SJCRH30 (cell line): ENCODE data around the gene GRIN3A. TPM values are rescaled to one million over a fixed set of nuclear protein-coding genes. Genes with fewer than 3 reads are reported as not detected.

Source experiments
- DNase-seq, 2 experiments: peaks; one replicate each; pipeline ENCODE4 v3.0.0-alpha.2; 2015 to 2020
- H3K27ac ChIP-seq: fragments of 250-450 bp; sonication (Bioruptor Pico); 2 replicates; pipeline ENCODE4 v1.5.1; 2020; ENCODE audit warnings: mild to moderate bottlenecking, moderate library complexity
- H3K27me3 ChIP-seq: fragments of 250-450 bp; sonication (Bioruptor Pico); 2 replicates; pipeline ENCODE4 v1.5.1; 2020; ENCODE audit warnings: mild to moderate bottlenecking, moderate library complexity
- H3K36me3 ChIP-seq: fragments of 250-450 bp; sonication (Bioruptor Pico); 2 replicates; pipeline ENCODE4 v1.5.1; 2020; ENCODE audit warnings: mild to moderate bottlenecking, moderate library complexity
- H3K4me1 ChIP-seq: fragments of 250-450 bp; sonication (Bioruptor Pico); 2 replicates; pipeline ENCODE4 v1.5.1; 2020; ENCODE audit warnings: mild to moderate bottlenecking, moderate library complexity
- H3K4me3 ChIP-seq: fragments of 250-450 bp; sonication (Bioruptor Pico); 2 replicates; pipeline ENCODE4 v1.5.1; 2020; ENCODE audit warnings: mild to moderate bottlenecking, moderate library complexity
- H3K9me3 ChIP-seq: fragments of 250-450 bp; sonication (Bioruptor Pico); replicated peaks from 2 replicates; pipeline ENCODE4 v1.5.1; 2020; ENCODE audit warnings: mild to moderate bottlenecking, moderate library complexity
- total RNA-seq: library from RNA; depleted of rRNA; stranded (reverse); fragments of >200 nt; shearing (Covaris generic); gene quantifications from 2 replicates; pipeline ENCODE4 v1.2.3, GENCODE V29; 2014

Gene GRIN3A
- total RNA-seq, 1 experiment from 2014 or later, result not detected

- no peak for DNase-seq
- no peaks in the 10 kb centered on the region for H3K9me3 ChIP-seq
- H3K4me3 ChIP-seq, result no peak overlapping the region
- no peaks in the 10 kb centered on the region for H3K4me1 ChIP-seq
- no peak overlapping the region for H3K27ac ChIP-seq
- no peaks in the 10 kb centered on the region for H3K36me3 ChIP-seq
- H3K27me3 ChIP-seq, result no peaks in the 10 kb centered on the region; the same call in 1 of the 2 replicates
Observed at GRCh38 chr9:101675341-101675740, 63.1 kb downstream of the GRIN3A start.

GRCh38 chr9:101674165-101674564 lies 64.3 kb downstream of the GRIN3A start:
- H3K9me3 ChIP-seq, result no peaks in the 10 kb centered on the region
- H3K27ac ChIP-seq, result no peak overlapping the region
- no peak overlapping the region for H3K4me3 ChIP-seq
- no peak for DNase-seq
- H3K27me3 ChIP-seq, result no peaks in the 10 kb centered on the region
- no peaks in the 10 kb centered on the region for H3K4me1 ChIP-seq
- no peaks in the 10 kb centered on the region for H3K36me3 ChIP-seq

GRCh38 chr9:101673642-101674041 lies 64.8 kb downstream of the GRIN3A start:
- Histone ChIP-seq H3K27me3 (no peaks in the 10 kb centered on the region), H3K9me3 (no peaks in the 10 kb centered on the region), H3K27ac (no peak overlapping the region), H3K4me3 (no peak overlapping the region), H3K36me3 (no peaks in the 10 kb centered on the region), H3K4me1 (no peaks in the 10 kb centered on the region)
- DNase-seq, result no peak

- Histone ChIP-seq H3K36me3 (no peaks in the 10 kb centered on the region), H3K27ac (no peak overlapping the region), H3K27me3 (no peaks in the 10 kb centered on the region), H3K4me3 (no peak overlapping the region), H3K4me1 (no peaks in the 10 kb centered on the region), H3K9me3 (no peaks in the 10 kb centered on the region)
- no peak for DNase-seq
Observed at GRCh38 chr9:101671567-101671966, 66.9 kb downstream of the GRIN3A start.

- Histone ChIP-seq H3K4me3 (no peak overlapping the region), H3K9me3 (no peaks in the 10 kb centered on the region), H3K27ac (no peak overlapping the region), H3K36me3 (no peaks in the 10 kb centered on the region), H3K27me3 (no peaks in the 10 kb centered on the region), H3K4me1 (no peaks in the 10 kb centered on the region)
- no peak for DNase-seq
Observed at GRCh38 chr9:101668421-101668820, 70.0 kb downstream of the GRIN3A start.

- Histone ChIP-seq H3K36me3 (no peaks in the 10 kb centered on the region), H3K4me1 (no peaks in the 10 kb centered on the region), H3K27me3 (no peaks in the 10 kb centered on the region; the same call in 1 of the 2 replicates), H3K4me3 (no peak overlapping the region), H3K27ac (no peak overlapping the region), H3K9me3 (no peaks in the 10 kb centered on the region)
- DNase-seq, result no peak
Observed at GRCh38 chr9:101664453-101664852, 74.0 kb downstream of the GRIN3A start.

- no peaks in the 10 kb centered on the region for H3K9me3 ChIP-seq
- H3K36me3 ChIP-seq, result no peaks in the 10 kb centered on the region
- no peak for DNase-seq
Observed at GRCh38 chr9:101652601-101653175, 85.8 kb downstream of the GRIN3A start.

GRCh38 chr9:101650142-101650541 lies 88.3 kb downstream of the GRIN3A start:
- Histone ChIP-seq H3K36me3 (no peaks in the 10 kb centered on the region), H3K4me1 (no peaks in the 10 kb centered on the region), H3K4me3 (no peak overlapping the region)

More at GRCh38 chr9:101652601-101653175, 85.8 kb downstream of the GRIN3A start:
- Histone ChIP-seq H3K4me1 (no peaks in the 10 kb centered on the region), H3K27ac (no peak overlapping the region), H3K4me3 (no peak overlapping the region), H3K27me3 (no peaks in the 10 kb centered on the region)

GRCh38 chr9:101648493-101648892 lies 90.0 kb downstream of the GRIN3A start:
- Histone ChIP-seq H3K9me3 (no peaks in the 10 kb centered on the region), H3K36me3 (no peaks in the 10 kb centered on the region), H3K27me3 (no peaks in the 10 kb centered on the region), H3K27ac (no peak overlapping the region), H3K4me1 (no peaks in the 10 kb centered on the region), H3K4me3 (no peak overlapping the region)
- DNase-seq, result no peak

More at GRCh38 chr9:101650142-101650541, 88.3 kb downstream of the GRIN3A start:
- Histone ChIP-seq H3K27me3 (no peaks in the 10 kb centered on the region), H3K9me3 (no peaks in the 10 kb centered on the region), H3K27ac (no peak overlapping the region)
- no peak for DNase-seq

- Histone ChIP-seq H3K36me3 (no peaks in the 10 kb centered on the region), H3K4me1 (no peaks in the 10 kb centered on the region), H3K9me3 (no peaks in the 10 kb centered on the region), H3K27ac (no peak overlapping the region), H3K27me3 (peaks cover 5% of the 10 kb centered on the region; the same call in 1 of the 2 replicates), H3K4me3 (no peak overlapping the region)
- no peak for DNase-seq
Observed at GRCh38 chr9:101639785-101640665, 98.4 kb downstream of the GRIN3A start.

GRCh38 chr9:101639311-101639710 lies 99.1 kb downstream of the GRIN3A start:
- Histone ChIP-seq H3K9me3 (no peaks in the 10 kb centered on the region), H3K36me3 (no peaks in the 10 kb centered on the region), H3K4me1 (no peaks in the 10 kb centered on the region), H3K27me3 (peaks cover 5% of the 10 kb centered on the region; the same call in 1 of the 2 replicates), H3K27ac (no peak overlapping the region), H3K4me3 (no peak overlapping the region)
- no peak for DNase-seq

GRCh38 chr9:101636247-101636646 lies 102.2 kb downstream of the GRIN3A start:
- H3K9me3 ChIP-seq, result no peaks in the 10 kb centered on the region
- H3K27ac ChIP-seq, result no peak overlapping the region
- no peak for DNase-seq
- H3K4me3 ChIP-seq, result no peak overlapping the region
- H3K27me3 ChIP-seq, result peaks cover 5% of the 10 kb centered on the region; the same call in 1 of the 2 replicates
- no peaks in the 10 kb centered on the region for H3K4me1 ChIP-seq
- H3K36me3 ChIP-seq, result no peaks in the 10 kb centered on the region

GRCh38 chr9:101635473-101635872 lies 103.0 kb downstream of the GRIN3A start:
- Histone ChIP-seq H3K36me3 (no peaks in the 10 kb centered on the region), H3K9me3 (no peaks in the 10 kb centered on the region), H3K4me1 (no peaks in the 10 kb centered on the region), H3K4me3 (no peak overlapping the region), H3K27me3 (peaks cover 5% of the 10 kb centered on the region; the same call in 1 of the 2 replicates), H3K27ac (no peak overlapping the region)
- no peak for DNase-seq

GRCh38 chr9:101634741-101635409 lies 103.6 kb downstream of the GRIN3A start:
- peaks cover 5% of the 10 kb centered on the region; the same call in 1 of the 2 replicates for H3K27me3 ChIP-seq
- no peak for DNase-seq
- H3K36me3 ChIP-seq, result no peaks in the 10 kb centered on the region
- no peaks in the 10 kb centered on the region for H3K9me3 ChIP-seq
- no peak overlapping the region for H3K4me3 ChIP-seq
- H3K4me1 ChIP-seq, result no peaks in the 10 kb centered on the region
- no peak overlapping the region for H3K27ac ChIP-seq

GRCh38 chr9:101632611-101633010 lies 105.8 kb downstream of the GRIN3A start:
- Histone ChIP-seq H3K4me3 (no peak overlapping the region), H3K27ac (no peak overlapping the region), H3K4me1 (no peaks in the 10 kb centered on the region), H3K27me3 (peaks cover 5% of the 10 kb centered on the region; the same call in 1 of the 2 replicates), H3K9me3 (no peaks in the 10 kb centered on the region), H3K36me3 (no peaks in the 10 kb centered on the region)
- no peak for DNase-seq
